ENCODE measurements around the gene NOP53. TPM values are rescaled to one million over a fixed set of nuclear protein-coding genes. Genes with fewer than 3 reads are reported as not detected.

The NOP53 gene
- total and polyA plus RNA-seq, 2 of the 13 experiments (the other 11 are each of a cell fraction or from before 2014, with no cell fraction given): 53.9 to 141 TPM

GRCh38 chr19:47761566-47761965, 16.2 kb downstream of the NOP53 start (continued):
- TF ChIP-seq, protein P1, sequence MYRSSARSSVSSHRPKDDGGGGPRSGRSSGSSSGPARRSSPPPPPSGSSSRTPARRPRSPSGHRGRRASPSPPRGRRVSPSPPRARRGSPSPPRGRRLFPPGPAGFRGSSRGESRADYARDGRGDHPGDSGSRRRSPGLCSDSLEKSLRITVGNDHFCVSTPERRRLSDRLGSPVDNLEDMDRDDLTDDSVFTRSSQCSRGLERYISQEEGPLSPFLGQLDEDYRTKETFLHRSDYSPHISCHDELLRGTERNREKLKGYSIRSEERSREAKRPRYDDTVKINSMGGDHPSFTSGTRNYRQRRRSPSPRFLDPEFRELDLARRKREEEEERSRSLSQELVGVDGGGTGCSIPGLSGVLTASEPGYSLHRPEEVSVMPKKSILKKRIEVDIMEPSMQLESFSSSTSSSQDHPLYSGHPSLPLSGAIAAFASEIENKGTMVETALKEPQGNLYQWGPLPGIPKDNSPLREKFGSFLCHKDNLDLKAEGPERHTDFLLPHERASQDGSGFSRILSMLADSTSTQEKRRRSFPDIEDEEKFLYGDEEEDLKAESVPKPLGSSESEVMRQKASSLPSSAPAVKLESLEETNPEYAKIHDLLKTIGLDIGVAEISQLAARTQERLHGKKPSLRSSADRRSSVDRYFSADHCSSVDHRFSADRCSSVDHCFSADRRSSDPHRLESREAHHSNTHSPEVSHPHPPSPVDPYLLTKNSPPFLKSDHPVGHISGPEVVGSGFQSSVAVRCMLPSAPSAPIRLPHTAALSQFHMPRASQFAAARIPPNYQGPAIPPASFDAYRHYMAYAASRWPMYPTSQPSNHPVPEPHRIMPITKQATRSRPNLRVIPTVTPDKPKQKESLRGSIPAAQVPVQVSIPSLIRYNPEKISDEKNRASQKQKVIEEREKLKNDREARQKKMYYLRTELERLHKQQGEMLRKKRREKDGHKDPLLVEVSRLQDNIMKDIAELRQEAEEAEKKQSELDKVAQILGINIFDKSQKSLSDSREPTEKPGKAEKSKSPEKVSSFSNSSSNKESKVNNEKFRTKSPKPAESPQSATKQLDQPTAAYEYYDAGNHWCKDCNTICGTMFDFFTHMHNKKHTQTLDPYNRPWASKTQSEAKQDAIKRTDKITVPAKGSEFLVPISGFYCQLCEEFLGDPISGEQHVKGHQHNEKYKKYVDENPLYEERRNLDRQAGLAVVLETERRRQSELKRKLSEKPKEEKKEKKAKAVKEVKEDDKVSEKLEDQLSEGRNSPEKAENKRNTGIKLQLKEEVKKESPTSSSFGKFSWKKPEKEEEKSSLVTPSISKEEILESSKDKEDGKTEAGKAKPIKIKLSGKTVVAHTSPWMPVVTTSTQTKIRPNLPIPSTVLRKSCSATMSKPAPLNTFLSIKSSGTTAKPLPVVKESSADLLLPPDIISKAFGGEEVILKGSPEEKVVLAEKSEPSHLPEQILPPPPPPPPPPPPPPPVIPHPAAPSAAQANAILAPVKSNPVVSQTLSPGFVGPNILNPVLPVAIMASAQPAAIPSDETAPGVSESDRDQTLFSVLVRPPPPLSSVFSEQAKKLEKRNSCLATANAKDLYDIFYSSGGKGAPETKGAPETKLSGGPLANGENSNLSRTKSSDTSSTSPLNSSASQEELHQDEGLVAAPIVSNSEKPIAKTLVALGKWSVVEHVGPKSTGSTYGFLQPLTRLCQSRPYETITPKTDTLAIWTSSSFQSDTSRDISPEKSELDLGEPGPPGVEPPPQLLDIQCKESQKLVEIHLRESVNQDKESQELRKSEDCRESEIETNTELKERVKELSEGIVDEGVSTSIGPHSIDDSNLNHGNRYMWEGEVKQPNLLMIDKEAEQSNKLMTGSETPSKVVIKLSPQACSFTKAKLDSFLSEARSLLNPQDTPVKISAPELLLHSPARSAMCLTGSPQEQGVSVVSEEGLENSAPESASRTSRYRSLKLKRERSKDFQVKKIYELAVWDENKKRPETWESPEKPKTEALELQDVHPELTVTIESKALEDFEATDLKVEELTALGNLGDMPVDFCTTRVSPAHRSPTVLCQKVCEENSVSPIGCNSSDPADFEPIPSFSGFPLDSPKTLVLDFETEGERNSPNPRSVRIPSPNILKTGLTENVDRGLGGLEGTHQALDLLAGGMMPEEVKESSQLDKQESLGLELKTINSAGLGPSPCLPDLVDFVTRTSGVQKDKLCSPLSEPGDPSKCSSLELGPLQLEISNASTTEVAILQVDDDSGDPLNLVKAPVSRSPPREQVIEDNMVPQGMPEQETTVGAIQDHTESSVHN (CRISPR knock-in tag; IDR thresholded peaks at IDR 0.05): no peak
- TF ChIP-seq, protein P2, sequence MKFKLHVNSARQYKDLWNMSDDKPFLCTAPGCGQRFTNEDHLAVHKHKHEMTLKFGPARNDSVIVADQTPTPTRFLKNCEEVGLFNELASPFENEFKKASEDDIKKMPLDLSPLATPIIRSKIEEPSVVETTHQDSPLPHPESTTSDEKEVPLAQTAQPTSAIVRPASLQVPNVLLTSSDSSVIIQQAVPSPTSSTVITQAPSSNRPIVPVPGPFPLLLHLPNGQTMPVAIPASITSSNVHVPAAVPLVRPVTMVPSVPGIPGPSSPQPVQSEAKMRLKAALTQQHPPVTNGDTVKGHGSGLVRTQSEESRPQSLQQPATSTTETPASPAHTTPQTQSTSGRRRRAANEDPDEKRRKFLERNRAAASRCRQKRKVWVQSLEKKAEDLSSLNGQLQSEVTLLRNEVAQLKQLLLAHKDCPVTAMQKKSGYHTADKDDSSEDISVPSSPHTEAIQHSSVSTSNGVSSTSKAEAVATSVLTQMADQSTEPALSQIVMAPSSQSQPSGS (CRISPR knock-in tag; IDR thresholded peaks at IDR 0.05): no peak
- no peak for TF ChIP-seq IKZF1 (IDR thresholded peaks at IDR 0.05)

DNA sequence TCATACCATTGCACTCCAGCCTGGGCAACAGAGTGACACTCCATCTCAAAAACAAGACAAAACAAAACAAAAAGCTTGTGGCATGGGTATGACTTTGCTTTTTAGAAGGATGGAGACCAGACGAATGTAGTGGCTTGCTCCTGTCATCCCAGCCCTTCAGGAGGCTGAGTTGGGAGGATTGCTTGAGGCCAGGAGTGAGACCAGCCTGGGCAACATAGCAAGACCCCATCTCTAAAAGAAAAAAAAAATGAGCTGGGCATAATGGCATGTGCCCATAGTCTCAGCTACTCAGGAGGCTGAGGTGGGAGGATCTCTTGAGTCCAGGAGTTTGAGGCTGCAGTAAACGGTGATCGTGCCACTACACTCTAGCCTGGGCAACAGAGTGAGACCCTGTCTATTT, 16.8 kb downstream of the NOP53 start:
- ATAC-seq: no peak
- DNase-seq (ENCODE audit: low spot score): no peak
- in situ Hi-C loops (cut with HindIII; ENCODE audit: extremely low pct_ligation_motif_present, low pct_unique_long_range_greater_than_20kb): no loop called here
- Histone ChIP-seq H3K9me3 (ENCODE audit: low read length) (no peaks in the 10 kb centered on the region), H3K27ac (ENCODE audit: extremely low read length, insufficient read depth, low read length) (no peak overlapping the region), H3K4me3 (replicated peaks in 1 of 3; ENCODE audit: insufficient read depth in 1 of 3, low read depth in 2 of 3, low read length in 3 of 3) (no peak overlapping the region), H3K36me3 (replicated peaks in 1 of 2; ENCODE audit: control insufficient read depth in 1 of 2, insufficient read depth in 2 of 2, low read length in 2 of 2) (peaks cover 0 to 7% of the 10 kb centered on the region in 2 experiments; a peak in 2 of 5 replicates), H3K79me2 (ENCODE audit: insufficient read depth, low read length) (no peaks in the 10 kb centered on the region), H3K4me1 (ENCODE audit: insufficient read depth, low read length) (peaks cover 51% of the 10 kb centered on the region), H4K20me1 (ENCODE audit: insufficient read depth, low read length) (0 out of 2 replicates have a peak, but pooled peaks cover 5% of the 10 kb centered on the region), H3K27me3 (ENCODE audit: control insufficient read depth in 1 of 2, insufficient read depth in 2 of 2, low read length in 2 of 2) (no peaks in the 10 kb centered on the region), H3K9ac (ENCODE audit: insufficient read depth, low read depth, low read length) (no peak overlapping the region), H3K4me2 (ENCODE audit: low read depth, low read length) (no peak overlapping the region), H2AFZ (ENCODE audit: low read length) (no peak overlapping the region)
- ChIA-PET CTCF (ENCODE audit: low intra/inter-chr PET ratio, low total read pairs) (no interaction called here), POLR2A (no interaction called here)
- 88% methylated on average over 2 of the region's 3 CpGs for WGBS (ENCODE audit: low lambda C conversion rate)
- intact Hi-C loops (cut with micrococcal nuclease; ENCODE audit: unreplicated experiment): no loop called here
- no peak for FAIRE-seq
- BruUV-seq (replicated peaks): no TSS peak
- TF ChIP-seq TSC22D2 (CRISPR knock-in tag; IDR thresholded peaks at IDR 0.05; ENCODE audit: borderline replicate concordance) (no peak), TRIM24 (CRISPR knock-in tag; IDR thresholded peaks at IDR 0.05) (no peak), KDM4B (CRISPR knock-in tag; IDR thresholded peaks at IDR 0.05) (no peak), ZNF121 (CRISPR knock-in tag; IDR thresholded peaks at IDR 0.05) (peak; percentile 89), ZKSCAN8 (CRISPR knock-in tag; IDR thresholded peaks at IDR 0.05; ENCODE audit: borderline replicate concordance) (no peak), KLF13 (CRISPR knock-in tag; IDR thresholded peaks at IDR 0.05) (no peak), ZBTB38 (CRISPR knock-in tag; IDR thresholded peaks at IDR 0.05) (no peak), TP53 (CRISPR knock-in tag; conservative IDR thresholded peaks at IDR 0.05) (no peak), ZNF782 (CRISPR knock-in tag; IDR thresholded peaks at IDR 0.05; ENCODE audit: borderline replicate concordance) (no peak), RBM22 (optimal IDR thresholded peaks at IDR 0.05; ENCODE audit: low read length) (no peak), PHF5A (CRISPR knock-in tag; IDR thresholded peaks at IDR 0.05; ENCODE audit: low read depth, unreplicated experiment) (no peak), ZNF616 (CRISPR knock-in tag; IDR thresholded peaks at IDR 0.05; ENCODE audit: low read depth) (no peak), ZFYVE20 (CRISPR knock-in tag; IDR thresholded peaks at IDR 0.05; ENCODE audit: borderline replicate concordance, low read depth) (no peak)
